ENCODE results near the gene YAP1. TPM values are rescaled to one million over a fixed set of nuclear protein-coding genes. Genes with fewer than 3 reads are reported as not detected.

Gene YAP1
- total and polyA plus RNA-seq, 2 of the 4 experiments (the other 2 are of a cell fraction) = 121 to 251 TPM

GRCh38 chr11:102202972-102203371, 92.7 kb downstream of the YAP1 start:
- no peak overlapping the region for H3K18ac ChIP-seq (ENCODE audit: low read depth, low read length)
- H3K56ac ChIP-seq (ENCODE audit: extremely low read depth, insufficient read depth, low read length) = no peak overlapping the region
- H2AFZ ChIP-seq (replicated peaks; ENCODE audit: low read length, poor library complexity) = no peak overlapping the region
- H3K4me3 ChIP-seq (ENCODE audit: insufficient read depth, low read depth, low read length) = no peak overlapping the region
- ChIA-PET POLR2A (ENCODE audit: unreplicated experiment) (no interaction called here), CTCF (no interaction called here)
- H2BK20ac ChIP-seq (ENCODE audit: low read depth, low read length) = no peak overlapping the region
- peaks cover 2% of the 10 kb centered on the region for H3K4me1 ChIP-seq (ENCODE audit: control insufficient read depth, insufficient read depth, low read length)
- H2BK5ac ChIP-seq (ENCODE audit: low read depth, low read length, poor library complexity, severe bottlenecking) = no peak overlapping the region
- no peak overlapping the region for H3K9ac ChIP-seq (ENCODE audit: low read depth, low read length)
- in situ Hi-C loops (cut with MboI; ENCODE audit: low sequenced_read_pairs) (no loop called here), intact Hi-C loops (cut with micrococcal nuclease) (no loop called here), dilution Hi-C loops (cut with HindIII; ENCODE audit: low sequenced_read_pairs, unreplicated experiment) (no loop called here)
- TF ChIP-seq RCOR1 (IDR thresholded peaks at IDR 0.05; ENCODE audit: insufficient replicate concordance, low read length) = no peak
- no peak for TF ChIP-seq CEBPB (IDR thresholded peaks at IDR 0.05; ENCODE audit: low read depth, low read length)
- no peak for TF ChIP-seq NFE2L2 (IDR thresholded peaks at IDR 0.05; ENCODE audit: low read depth, low read length)
- no peak for TF ChIP-seq MXI1 (IDR thresholded peaks at IDR 0.05; ENCODE audit: borderline replicate concordance, low read depth, low read length)
- no peak for TF ChIP-seq MAFK (IDR thresholded peaks at IDR 0.05; ENCODE audit: low read depth, low read length)
- no peak for TF ChIP-seq FOS (IDR thresholded peaks at IDR 0.05; ENCODE audit: low read depth, low read length)
- TF ChIP-seq CHD1 (IDR thresholded peaks at IDR 0.05; ENCODE audit: low read depth, low read length) = no peak
- TF ChIP-seq POLR2A (IDR thresholded peaks at IDR 0.05; ENCODE audit: low read depth, low read length) = no peak
- no peak for TF ChIP-seq MAZ (IDR thresholded peaks at IDR 0.05; ENCODE audit: borderline replicate concordance, low read depth, low read length)
- no peak for TF ChIP-seq SMC3 (IDR thresholded peaks at IDR 0.05; ENCODE audit: low read depth, low read length)
- peaks cover 33 to 68% of the 10 kb centered on the region in 2 experiments for H3K79me1 ChIP-seq (ENCODE audit: low read depth in 1 of 2, low read length in 2 of 2)
- no peak overlapping the region for H2AK5ac ChIP-seq (ENCODE audit: low read depth, low read length)
- no TSS peak for BruUV-seq (replicated peaks)
- no peak overlapping the region for H3K27ac ChIP-seq (ENCODE audit: insufficient read depth, low read length)
- H3K36me3 ChIP-seq (ENCODE audit: control insufficient read depth, insufficient read depth, low read length) = peaks cover 23% of the 10 kb centered on the region
- H4K91ac ChIP-seq (ENCODE audit: insufficient read depth, low read depth, low read length) = no peak overlapping the region
- H2BK15ac ChIP-seq (ENCODE audit: low read depth, low read length) = no peak overlapping the region
- H3K9me3 ChIP-seq (ENCODE audit: control insufficient read depth, insufficient read depth, low read length) = no peaks in the 10 kb centered on the region
- no peak overlapping the region for H4K8ac ChIP-seq (ENCODE audit: low read depth in 2 of 2, low read length in 2 of 2)
- peaks cover 6% of the 10 kb centered on the region; the same call in 1 of the 2 replicates for H3K9me1 ChIP-seq (ENCODE audit: insufficient read depth, low read length)
- no CpG with 5 or more reads among the region's 3 CpGs for WGBS, 2 experiments (ENCODE audit: extremely low coverage in 2 of 2, insufficient read length in 1 of 2)
- no peaks in the 10 kb centered on the region for H3K27me3 ChIP-seq (ENCODE audit: control insufficient read depth, insufficient read depth, low read length)
- H3K14ac ChIP-seq (replicated peaks; ENCODE audit: low read depth, low read length) = no peak overlapping the region; the same call in 1 of the 2 replicates
- H3K23ac ChIP-seq (ENCODE audit: low read depth, low read length) = peak overlapping the region; percentile 24; the same call in 1 of the 2 replicates
- no peak overlapping the region for H3K4ac ChIP-seq (ENCODE audit: low read depth, low read length)
- ATAC-seq (ENCODE audit: low read depth) = no peak
- no peak overlapping the region for H3K4me2 ChIP-seq (ENCODE audit: low read depth, low read length)
- peaks cover 2% of the 10 kb centered on the region; the same call in 1 of the 2 replicates for H4K20me1 ChIP-seq (ENCODE audit: insufficient read depth, low read length)
- DNase-seq = no peak
- H2BK120ac ChIP-seq (ENCODE audit: low read depth, low read length) = no peak overlapping the region
- no peak overlapping the region for H4K5ac ChIP-seq (ENCODE audit: low read depth, low read length)
- H2AK9ac ChIP-seq (replicated peaks; ENCODE audit: low read depth, low read length, poor library complexity) = no peak overlapping the region
